ENCODE measurements around the gene MAFG.

DNA sequence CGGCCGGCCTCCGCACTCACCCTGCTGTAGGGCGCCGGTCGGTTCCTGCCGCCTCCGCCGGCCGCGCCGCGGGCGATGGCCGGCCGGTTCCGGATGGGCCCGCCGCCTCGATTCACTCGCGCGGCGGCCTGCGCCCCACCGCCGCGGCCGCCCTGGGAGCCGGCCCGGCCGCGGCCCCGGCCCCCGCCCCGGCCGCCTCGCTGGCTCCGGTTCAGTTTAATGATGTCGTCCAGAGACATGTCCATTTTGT, 36.3 kb downstream of the MAFG start:
- TF ChIP-seq POLR2A (IDR thresholded peaks at IDR 0.05), result no peak
- no peak for TF ChIP-seq POLR2AphosphoS5 (IDR thresholded peaks at IDR 0.05)
- no peak for TF ChIP-seq CTCF (IDR thresholded peaks at IDR 0.05)
- no peak for TF ChIP-seq EP300 (IDR thresholded peaks at IDR 0.05)

Measured in upper lobe of left lung (tissue), 4 donors.